ENCODE results near the gene TMEM63C.
"Not testable (repeated sequence)": the region's sequence is repeated elsewhere in the genome, so short reads cannot be mapped to it uniquely, and the experiment has no call there.

The TMEM63C gene

DNA sequence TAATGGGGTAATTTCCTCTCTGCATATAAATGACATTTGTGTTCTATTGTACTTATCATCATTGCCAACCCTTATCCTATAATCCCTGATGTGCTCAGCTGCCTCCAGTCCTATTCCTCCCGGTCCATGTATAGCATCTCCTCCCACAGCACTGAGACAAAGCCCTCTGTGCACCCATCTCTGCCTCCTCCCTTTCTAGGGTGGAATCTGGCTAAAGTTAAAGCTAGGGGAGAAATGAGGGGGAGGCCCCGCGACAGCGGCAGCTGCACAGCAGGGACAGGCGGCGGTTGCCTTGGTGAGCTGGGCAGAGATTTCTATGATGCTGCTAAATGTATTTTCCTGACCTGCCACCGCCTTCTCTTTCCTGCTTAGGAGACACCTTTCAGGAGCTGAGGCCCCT, 27.2 kb upstream of the TMEM63C start:
- no peak for DNase-seq (ENCODE audit: low read depth)

DNA sequence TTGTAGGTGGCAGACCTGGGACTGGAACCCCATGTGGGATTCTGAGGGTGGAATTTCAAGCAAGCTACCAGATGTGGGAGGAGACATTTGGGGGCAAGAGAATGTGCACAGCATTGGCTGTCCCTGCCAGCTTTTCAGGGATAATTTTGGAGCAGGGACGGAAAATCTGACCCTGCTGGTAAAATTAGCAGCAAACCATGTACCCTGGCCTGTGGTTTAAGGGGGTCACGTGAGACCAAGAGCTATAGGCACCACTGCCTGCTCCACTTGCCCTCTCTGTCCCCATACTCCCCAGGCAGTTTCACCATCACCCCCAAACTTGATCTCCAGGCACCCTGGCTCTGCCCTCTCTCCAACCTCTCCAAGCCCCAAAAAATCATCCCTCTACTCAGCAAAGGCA, 26.5 kb upstream of the TMEM63C start:
- DNase-seq (ENCODE audit: low read depth), result no peak

DNA sequence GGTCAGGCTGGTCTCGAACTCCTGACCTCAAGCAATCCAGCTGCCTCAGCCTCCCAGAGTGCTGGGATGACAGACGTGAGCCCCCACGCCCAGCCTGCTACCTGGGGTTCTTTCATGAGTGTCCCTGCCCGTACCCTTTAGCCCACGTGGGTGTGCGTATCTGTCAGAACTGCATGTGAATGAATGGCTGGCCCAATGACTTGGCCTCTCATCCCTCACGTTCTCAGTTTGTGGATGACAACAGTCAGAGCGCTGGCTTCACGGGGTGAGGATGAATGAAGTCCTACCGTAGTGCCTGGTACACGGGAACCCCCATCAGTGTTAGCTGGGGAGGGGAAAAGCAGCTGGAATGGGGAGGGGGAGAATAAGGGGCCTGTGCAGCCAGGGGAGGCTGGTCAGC, 23.9 kb upstream of the TMEM63C start:
- no peak for DNase-seq (ENCODE audit: low read depth)

DNA sequence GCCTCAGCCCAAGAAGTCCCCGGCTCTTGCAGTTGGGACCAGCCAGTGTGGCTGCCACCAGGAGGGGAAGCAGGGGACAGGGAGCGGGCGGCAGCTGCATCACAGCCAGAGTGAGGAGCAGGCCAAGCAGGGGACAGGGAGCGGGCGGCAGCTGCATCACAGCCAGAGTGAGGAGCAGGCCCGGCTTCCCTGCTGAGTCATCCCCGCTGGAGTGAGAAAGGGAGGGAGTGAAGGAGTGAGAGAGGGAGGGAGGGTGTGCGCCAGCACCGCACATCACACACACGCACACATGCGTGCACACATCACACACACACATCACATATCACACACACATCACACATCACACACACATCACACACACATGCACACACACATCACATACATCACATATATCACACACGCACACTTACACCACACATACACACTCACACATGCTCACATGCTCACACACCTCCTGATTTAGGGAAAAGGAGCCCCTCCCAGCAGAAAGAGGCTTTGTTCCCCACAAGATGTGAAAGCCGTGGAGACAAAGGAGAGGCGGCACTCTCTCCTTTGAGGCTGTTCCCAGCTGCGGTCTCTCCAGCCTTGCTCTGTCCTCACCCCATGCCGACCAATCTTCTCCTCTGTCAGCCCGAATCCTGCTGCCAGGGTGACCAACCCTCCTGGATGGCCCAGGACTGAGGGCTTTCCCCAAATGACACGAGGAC, 23.3 kb upstream of the TMEM63C start:
- DNase-seq (ENCODE audit: low read depth), result no peak

DNA sequence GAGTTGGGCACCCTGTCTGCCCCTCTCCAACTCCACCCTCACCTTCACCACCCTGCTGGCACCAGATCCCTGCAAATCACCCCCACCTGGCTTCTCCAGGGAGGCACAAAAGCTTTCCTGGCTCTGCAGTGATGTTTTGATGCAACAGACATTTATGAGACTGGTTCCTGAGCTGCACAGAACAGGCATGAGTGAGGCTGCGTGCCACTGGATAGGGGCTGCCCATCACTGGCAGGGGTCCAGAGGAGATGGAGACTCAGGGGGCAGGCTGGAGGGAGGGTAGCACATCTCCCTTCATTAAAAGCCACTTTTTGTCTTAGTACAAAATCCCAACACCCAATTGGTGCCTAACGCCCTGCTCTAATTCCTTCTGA, 22.7 kb upstream of the TMEM63C start:
- no peak for DNase-seq (ENCODE audit: low read depth)

DNA sequence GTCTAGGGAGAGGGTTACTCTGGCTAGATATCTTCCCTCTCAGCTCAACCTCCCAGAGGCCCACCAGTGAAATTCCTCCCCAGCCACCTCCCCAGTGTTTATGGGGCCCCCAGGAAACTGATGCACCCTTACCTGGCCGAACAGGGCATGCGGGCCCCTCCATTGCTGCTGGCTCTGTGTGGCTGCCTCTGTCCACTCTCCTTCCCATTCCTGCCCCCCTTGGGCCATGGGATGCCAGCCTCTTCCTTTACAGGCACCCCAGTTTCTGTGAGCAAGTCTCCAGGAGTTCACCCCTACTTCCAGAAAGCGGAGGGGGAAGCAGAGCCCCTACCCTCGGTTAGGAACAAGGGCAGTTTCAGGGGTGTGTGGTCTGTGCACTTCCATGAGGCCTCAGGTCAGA, 20.6 kb upstream of the TMEM63C start:
- DNase-seq (ENCODE audit: low read depth), result no peak

DNA sequence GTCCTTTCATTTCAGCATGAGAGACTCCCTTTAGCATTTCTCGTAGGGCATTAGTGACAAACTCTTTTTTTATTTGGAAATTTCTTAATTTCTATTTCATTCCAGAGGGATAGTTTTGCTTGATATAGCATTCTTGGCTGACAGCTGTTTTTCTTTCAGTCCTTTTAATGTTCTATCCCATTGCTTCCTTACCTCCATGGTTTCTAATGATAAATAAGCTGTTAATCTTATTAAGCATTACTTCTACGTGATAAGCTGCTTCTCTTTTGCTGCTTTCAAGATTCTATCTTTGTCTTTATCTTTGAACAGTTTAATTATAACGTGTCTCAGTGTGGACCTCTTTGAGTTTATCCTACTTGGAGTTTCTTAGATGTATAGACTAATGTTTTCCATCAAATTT, 11.6 kb upstream of the TMEM63C start:
- no peak for DNase-seq (ENCODE audit: low read depth)

DNA sequence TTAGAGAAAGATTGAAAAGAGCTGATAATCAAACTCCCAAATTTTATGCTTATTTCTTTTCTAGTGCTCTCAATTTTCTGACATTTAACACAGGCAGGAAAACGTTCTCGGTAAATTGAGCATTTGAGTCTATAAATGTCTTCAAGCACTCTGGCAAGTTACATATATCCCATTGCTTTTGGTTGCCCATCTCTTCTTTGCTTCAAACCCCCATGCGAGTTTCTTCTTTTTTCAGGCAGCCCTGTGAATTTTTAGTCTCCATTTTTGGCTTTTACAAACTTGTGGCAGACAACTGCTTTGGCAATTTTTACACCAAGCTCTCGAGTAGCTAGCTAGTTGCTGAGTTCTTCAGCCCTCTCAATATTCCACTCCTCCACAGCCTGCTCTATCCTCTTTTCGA, 8.7 kb upstream of the TMEM63C start:
- DNase-seq (ENCODE audit: low read depth), result no peak

DNA sequence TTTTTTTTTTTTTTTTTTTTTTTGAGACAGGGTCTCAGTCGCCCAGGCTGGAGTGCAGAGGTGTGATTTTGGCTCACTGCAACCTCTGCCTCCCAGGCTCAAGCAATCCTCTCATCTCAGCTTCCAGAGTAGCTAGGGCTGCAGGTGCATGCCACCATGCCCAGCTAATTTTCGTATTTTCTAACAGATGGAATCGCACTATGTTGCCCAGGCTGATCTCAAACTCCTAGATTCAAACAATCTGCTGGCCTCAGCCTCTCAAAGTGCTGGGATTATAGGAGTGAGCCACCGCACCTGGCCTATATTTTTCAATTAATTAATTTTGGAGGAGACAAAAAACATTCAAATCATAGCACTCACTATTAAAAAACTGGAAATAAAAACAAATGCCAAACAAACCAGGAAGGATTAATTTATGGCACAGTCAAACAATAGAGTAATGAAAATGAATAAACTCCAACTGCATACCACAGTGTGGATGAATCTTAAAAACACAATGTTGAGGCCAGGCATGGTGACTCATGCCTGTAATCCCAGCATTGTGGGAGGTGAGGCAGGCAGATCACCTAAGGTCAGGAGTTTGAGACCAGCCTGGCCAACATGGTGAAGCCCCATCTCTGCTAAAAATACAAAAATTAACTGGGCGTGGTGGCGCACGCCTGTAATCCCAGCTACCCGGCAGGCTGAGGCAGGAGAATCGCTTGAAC, 7.5 kb upstream of the TMEM63C start:
- DNase-seq (ENCODE audit: low read depth), result not testable (repeated sequence)

DNA sequence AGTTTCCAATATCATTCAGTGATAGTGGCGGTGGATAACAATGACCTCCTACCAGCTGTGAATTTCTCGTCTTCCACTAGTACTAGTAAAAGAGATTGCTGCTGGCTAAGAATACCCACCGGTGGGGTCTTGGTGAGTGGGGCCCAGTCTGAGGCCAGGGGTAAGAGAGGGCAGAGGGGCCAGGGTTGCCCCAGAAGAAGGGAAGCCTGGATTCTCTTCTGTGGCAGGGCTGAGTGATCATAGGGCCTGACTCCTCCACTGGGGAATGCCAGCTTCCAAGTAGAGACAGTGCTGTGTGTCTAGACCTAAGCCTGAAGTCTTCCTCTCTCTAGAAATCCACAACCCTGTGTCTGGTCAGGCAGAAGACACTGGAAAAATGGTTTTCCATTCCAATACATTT, 5.8 kb upstream of the TMEM63C start:
- no peak for DNase-seq (ENCODE audit: low read depth)

DNA sequence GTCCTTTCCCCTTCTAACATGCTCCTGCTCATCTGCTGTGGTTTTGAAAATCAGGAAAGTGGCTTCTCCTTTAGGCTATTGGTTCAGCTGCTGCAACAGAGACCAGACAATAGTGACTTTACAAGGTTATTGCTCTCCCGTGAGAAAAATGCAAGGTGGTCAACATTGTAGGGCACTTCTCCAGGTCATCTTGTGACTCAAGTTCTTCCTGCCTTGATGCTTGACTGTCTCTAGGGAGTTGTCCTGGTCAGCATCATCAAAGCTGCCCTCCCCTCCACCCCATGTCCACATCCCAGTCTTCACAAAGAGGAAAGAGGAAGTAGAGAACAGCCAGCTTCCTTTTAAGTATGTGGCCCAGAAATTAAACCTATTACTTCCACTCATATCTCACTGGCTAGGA, 3.9 kb upstream of the TMEM63C start:
- no peak for DNase-seq (ENCODE audit: low read depth)

DNA sequence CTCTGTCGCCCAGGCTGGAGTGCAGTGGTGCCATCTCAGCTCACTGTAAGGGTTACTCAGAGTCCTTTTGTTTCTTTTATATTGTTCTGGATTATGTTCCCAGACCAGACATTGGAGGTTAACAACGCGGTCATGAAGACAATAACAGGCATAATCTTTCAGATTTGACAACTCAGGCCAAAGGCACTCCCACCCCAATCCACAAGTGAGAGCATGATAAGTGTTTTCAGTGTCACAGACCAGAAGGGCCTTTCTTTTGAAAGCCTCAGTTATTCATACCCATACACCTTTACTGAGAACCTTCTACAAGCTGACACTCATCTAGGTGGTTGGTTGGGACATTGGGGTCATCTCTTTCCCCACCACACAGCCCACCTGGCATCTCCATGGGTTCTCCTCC, 2.9 kb upstream of the TMEM63C start:
- no peak for DNase-seq (ENCODE audit: low read depth)

DNA sequence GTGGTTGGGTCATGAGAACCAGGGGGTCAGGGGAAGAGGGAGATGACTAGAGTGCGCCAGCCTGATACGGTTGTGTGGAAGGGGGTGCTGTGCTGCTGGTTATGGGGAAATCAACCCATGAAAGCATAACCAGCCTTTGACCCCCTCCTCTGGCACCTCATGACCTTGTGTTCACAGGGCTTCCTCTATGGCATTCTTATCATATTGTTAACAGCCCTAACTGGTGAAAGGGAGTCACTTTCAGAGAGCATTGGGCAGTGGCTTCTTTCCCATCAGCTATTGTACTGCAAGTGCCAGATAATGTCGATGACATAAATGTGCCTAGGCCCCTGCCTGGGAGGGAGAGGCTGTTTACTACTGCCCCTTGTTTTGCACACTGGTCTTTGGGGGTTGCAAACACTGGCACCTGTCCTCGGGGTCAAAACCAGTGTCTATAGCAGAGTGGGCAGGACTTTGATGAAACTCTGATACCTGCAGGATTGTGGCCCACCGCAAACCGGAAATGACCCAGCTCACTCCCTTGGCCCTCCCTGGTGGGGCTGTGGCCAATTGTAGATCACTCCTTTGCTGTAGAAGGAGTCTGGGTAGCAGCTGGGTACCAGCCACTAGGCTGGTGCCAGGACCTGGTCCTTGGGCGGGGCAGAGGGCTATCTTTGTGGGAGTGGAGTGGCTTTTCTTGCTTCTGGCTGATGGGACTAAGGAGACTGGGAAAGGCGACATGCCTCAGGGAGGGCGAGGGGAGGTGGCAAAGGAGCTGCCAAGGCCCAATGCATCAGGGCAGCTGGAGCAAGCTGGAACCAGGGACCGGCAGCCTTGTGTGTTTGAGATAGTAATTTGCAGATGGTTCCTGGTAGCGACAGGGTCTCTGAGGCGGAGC, 634 bp upstream of the TMEM63C start:
- no peak for DNase-seq (ENCODE audit: low read depth)

DNA sequence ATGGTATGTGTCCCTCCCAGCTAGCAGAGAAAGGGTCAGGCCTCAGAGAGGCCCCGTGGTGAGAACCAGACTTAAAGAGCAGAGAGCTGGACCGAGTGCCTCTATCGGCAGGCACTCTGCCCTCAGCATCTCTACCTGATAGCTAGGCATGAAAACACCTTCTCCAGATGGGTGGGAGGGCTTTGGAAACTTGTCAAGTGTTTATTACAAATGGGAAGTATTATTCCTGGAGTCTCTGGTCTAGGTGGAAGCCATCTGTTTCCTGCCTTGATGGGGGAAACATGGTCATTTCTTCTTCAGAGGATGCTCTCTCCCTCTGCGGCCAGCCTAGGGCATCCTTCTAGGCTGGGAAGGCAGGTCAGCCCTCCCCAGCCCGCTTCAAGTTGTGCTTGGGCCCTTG, 2.3 kb downstream of the TMEM63C start:
- DNase-seq (ENCODE audit: low read depth), result no peak

DNA sequence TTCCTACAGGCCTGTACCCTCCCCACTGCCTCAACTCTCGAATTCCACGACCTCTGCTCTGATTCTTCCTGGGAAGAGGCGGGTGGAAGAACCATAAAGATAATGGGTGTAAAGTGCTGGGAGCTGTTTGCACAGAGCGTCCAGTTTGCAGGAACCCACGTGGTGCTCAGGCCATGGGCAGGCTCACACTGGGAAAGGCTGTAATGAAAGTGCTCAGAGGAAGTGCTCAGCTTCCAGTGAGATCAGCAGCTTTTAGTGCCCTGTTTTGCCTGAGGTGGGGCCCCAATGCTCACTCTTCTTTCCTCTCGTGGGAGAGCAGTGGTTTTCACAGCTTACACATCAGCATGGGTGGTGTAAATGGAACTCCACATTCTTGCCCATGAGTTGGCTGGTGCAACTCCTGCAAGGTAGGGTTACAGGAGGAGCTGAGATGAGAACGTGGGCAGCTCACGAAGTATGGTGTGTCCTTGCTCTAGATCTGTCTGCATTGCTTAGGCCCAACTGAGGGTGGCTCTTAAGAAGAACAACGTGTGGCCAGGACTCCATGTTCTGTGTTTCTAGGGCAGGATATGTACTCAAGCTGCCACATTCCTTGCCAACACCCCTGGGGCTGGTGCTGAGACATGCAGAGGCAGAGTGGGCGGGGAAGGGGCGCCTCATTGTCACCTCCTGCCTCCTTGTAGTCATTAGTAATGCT, 2.9 kb downstream of the TMEM63C start:
- no peak for DNase-seq (ENCODE audit: low read depth)

DNA sequence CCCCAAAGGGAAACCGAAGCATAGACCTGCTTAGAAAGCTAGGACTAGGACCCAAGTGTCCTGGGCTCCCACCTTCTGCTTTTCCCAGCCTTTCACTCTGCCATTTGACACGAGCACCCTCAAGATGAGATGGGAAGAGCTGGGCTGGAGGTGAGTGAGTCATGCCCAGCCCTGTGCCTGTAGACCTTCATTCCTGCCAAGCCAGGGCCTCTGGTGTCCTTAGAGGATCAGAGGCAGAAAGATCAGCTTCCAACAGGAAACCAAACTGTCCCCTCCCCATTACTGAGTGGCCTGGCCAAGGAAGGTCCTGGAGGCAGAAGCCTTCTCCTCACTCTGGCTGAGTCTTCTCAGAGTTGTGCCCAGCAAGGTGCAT, 3.5 kb downstream of the TMEM63C start:
- DNase-seq (ENCODE audit: low read depth), result no peak

DNA sequence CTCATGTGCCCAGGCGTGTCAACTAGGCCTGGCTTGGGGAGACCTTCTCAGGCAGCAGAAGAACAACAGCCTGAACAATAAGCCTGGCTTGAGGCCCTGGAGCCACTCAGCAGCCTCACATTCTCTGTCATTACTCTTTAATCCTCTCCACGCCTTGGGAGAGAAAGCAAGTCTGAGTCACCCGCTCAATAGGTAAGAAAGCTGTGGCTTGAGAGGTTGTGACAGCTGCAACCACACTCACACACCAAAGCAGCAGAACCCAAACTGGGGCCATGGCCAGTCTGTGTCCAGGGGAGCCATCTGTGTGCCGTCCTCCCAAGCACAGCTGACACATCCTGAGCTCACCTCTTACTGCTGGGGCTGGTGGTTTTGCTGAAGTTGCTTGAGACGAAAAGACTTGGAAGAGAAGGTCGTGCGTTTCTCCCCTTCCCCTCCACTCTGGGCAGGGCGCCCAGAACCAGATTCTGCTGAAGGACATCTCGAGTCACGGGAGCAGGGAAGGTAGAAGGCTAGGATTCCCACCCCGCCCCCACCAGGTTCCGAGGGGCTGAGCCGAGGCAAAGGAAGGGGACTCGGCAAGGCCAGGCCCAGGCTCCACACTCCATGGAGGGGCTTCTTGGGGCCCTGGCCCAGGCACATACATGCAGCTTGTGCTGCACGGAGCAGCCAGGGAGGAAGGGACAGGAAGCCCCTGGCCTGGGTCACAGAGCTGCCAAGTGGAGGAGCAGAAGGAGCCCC, 5.5 kb downstream of the TMEM63C start:
- no peak for DNase-seq (ENCODE audit: low read depth)

DNA sequence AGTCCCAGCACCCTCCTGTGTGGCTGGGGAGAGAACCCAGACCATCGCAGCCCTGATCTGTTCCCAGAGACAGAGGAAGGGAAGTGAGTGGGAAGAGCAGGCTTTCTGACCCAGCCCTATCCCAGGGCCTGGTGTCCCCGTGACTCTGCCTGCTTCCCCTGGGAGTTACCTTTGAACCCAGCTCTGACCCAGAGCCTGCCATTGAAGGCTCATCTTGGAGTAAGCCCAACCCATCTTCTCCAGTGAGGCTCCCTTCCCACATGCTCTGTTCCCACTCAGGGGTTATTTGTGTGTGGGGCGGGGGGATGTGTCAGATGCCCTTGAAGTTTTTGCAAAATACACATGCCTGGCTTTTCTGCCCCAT, 6.0 kb downstream of the TMEM63C start:
- DNase-seq (ENCODE audit: low read depth), result no peak

DNA sequence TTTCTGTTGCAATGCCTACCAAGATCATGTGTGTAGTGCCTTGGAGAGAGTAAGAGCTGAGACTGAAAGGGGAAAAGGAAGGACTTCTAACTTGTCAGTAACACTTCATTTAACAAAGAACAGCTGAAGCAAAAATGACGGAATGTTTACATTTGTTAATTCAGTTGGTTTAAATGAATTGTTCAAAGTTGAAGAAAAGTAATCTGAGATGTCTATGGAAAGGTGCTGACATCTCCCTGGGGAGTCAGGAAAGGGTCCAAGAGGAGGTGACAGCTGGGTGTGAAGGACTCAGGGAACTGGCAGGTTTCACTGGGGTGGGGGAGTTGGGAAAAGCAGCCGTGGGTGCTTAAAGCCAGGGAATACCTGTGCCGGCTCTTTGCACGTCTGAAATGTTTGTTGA, 7.9 kb downstream of the TMEM63C start:
- DNase-seq (ENCODE audit: low read depth), result no peak

DNA sequence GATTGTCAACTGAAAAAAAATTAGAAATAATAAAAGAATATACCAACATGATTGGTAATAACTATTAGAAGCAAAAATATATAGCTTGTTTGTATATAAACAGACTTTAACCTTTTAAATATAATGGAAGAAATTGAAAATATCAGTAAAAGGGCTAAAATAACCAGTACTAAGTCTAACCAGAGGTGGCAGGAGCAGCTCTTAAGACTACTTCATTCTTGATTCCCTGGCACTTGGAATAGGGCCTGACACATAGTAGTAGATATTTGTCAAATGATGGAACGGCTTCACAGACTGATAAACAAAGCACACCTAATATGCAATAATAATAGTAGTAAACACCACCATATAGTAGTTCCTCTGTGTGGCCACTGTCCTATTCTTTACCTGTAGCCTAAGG, 9.4 kb downstream of the TMEM63C start:
- no peak for DNase-seq (ENCODE audit: low read depth)

DNA sequence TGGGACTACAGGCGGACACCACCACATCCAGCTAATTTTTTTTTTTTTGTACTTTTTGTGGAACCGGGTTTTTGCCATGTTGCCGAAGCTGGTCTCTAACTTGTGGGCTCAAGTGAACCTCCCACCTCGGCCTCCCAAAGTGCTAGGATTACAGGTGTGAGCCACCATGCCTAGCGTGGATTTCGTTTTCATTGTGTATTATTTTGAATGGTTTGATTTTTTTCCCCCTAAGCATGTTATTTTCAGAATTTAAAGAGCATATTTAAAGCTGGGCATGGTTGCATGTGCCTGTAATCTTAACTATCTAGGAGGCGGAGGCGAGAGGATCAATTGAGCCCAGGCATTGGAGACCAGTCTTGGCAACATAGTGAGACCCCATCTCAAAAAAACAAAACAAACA, 13.1 kb downstream of the TMEM63C start:
- no peak for DNase-seq (ENCODE audit: low read depth)

DNA sequence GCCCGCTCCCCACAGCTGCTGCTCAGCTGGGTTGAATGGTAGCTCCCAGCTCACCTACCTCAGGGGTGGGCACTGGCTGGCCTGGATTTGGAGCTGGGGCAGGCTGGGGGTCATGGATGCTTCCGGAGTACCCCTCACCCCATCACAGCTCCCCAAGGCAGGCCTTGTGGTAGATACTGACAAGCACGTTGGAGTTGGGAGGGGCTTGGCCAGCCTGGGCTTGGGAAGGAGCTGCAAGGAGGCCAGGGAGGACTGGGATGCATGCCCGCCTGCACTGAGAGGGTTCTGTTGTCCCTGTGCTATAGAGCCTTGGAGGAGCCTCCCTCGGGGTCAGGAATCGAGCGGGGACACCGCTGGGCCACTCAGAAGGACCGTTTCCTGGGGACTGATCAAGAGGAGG, 14.2 kb downstream of the TMEM63C start:
- DNase-seq (ENCODE audit: low read depth), result no peak
